ENCODE data around the gene MYO9B. TPM values are rescaled to one million over a fixed set of nuclear protein-coding genes. Genes with fewer than 3 reads are reported as not detected.

Gene MYO9B
- total and polyA plus RNA-seq, 2 experiments from 2014 or later, result 20.1 to 71.8 TPM

DNA sequence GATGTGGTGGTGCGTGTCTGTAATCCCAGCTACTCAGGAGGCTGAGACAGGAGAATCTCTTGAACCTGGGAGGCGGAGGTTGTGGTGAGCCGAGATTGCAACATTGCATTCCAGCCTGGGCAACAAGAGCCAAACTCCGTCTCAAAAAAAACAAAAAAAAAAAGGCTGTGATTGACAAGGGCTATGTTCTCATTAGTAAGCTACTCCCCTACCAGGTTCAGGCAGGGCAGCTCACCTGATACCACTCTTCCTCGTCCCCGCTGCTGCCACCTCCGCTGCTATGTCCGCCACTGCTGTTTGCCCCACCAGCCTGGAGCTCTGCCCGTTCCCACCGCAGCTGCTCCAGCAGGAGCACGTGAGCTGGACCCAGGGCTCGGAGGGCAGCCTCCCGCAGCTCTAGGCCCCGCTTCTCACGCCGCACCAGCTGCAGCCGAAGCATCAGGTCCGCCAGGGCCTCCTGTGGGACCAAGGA lies 179.6 kb downstream of the MYO9B start:
- H3K9ac ChIP-seq, result no peak overlapping the region
- no peak for TF ChIP-seq EZH2 (IDR thresholded peaks at IDR 0.05; ENCODE audit: insufficient read depth, poor library complexity, severe bottlenecking)
- 73 to 75% methylated on average over 18 of the region's 18 CpGs for whole genome bisulfite sequencing, 2 experiments (ENCODE audit: low coverage in 1 of 2, low lambda C conversion rate in 2 of 2, missing lambda C conversion rate in 2 of 2)
- H3K4me1 ChIP-seq (ENCODE audit: insufficient read depth), result no peaks in the 10 kb centered on the region
- in situ Hi-C loops (cut with MboI), result no loop called here
- H2AFZ ChIP-seq, result no peak overlapping the region
- H3K9me2 ChIP-seq (ENCODE audit: insufficient read depth), result no peaks in the 10 kb centered on the region
- H3F3A ChIP-seq (ENCODE audit: insufficient read depth), result no peaks in the 10 kb centered on the region
- H3K9me3 ChIP-seq (ENCODE audit: low read depth), result no peaks in the 10 kb centered on the region
- DNase-seq, result no peak
- no peak overlapping the region for H3K4me2 ChIP-seq (ENCODE audit: unreplicated experiment)
- no peak overlapping the region for H3K27ac ChIP-seq
- no peaks in the 10 kb centered on the region for H3K36me3 ChIP-seq (ENCODE audit: low read depth)
- no peaks in the 10 kb centered on the region for H4K20me1 ChIP-seq (ENCODE audit: insufficient read depth)
- no peak overlapping the region for H3K4me3 ChIP-seq
- H3K27me3 ChIP-seq (replicated peaks; ENCODE audit: insufficient read depth), result no peaks in the 10 kb centered on the region
- no peaks in the 10 kb centered on the region for H3K79me2 ChIP-seq (ENCODE audit: insufficient read depth)

DNA sequence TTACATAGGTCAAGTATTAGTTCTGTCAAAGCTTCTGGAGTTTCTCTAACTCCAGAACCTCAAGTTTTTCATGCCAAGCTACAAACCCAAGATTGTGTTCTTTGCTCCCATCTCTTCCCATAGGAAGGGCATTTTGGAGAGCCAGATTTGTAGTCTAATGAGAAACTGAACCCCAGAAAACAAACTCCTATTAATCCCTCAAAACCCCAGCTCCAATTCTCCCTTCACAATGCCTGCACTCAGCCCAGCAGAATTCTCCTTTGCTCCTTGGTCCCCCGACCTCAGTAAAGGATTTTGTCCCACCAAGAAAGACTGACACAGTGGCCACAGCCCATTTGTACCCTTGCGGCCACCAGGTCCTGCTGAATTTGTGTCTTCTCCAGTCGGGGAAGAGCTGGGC lies 180.6 kb downstream of the MYO9B start:
- Histone ChIP-seq H3K4me1 (ENCODE audit: insufficient read depth) (no peaks in the 10 kb centered on the region), H3K4me3 (no peak overlapping the region), H3K9me3 (ENCODE audit: low read depth) (no peaks in the 10 kb centered on the region), H2AFZ (no peak overlapping the region), H3F3A (ENCODE audit: insufficient read depth) (no peaks in the 10 kb centered on the region), H4K20me1 (ENCODE audit: insufficient read depth) (no peaks in the 10 kb centered on the region), H3K27me3 (replicated peaks; ENCODE audit: insufficient read depth) (no peaks in the 10 kb centered on the region), H3K79me2 (ENCODE audit: insufficient read depth) (no peaks in the 10 kb centered on the region), H3K9ac (no peak overlapping the region), H3K27ac (no peak overlapping the region), H3K36me3 (ENCODE audit: low read depth) (no peaks in the 10 kb centered on the region), H3K4me2 (ENCODE audit: unreplicated experiment) (no peak overlapping the region), H3K9me2 (ENCODE audit: insufficient read depth) (no peaks in the 10 kb centered on the region)
- 55 to 61% methylated on average over 3 of the region's 3 CpGs for WGBS, 2 experiments (ENCODE audit: low coverage in 1 of 2, low lambda C conversion rate in 2 of 2, missing lambda C conversion rate in 2 of 2)
- in situ Hi-C loops (cut with MboI), result no loop called here
- TF ChIP-seq EZH2 (IDR thresholded peaks at IDR 0.05; ENCODE audit: insufficient read depth, poor library complexity, severe bottlenecking), result no peak
- no peak for TF ChIP-seq EZH2phosphoT487 (IDR thresholded peaks at IDR 0.05; ENCODE audit: insufficient read depth, low read depth)
- DNase-seq, result no peak

GRCh38 chr19:17259118-17259780 lies 183.7 kb downstream of the MYO9B start:
- no peak overlapping the region for H3K9ac ChIP-seq
- H3K4me3 ChIP-seq, result no peak overlapping the region
- H3K27me3 ChIP-seq (replicated peaks; ENCODE audit: insufficient read depth), result no peaks in the 10 kb centered on the region
- no peak overlapping the region for H3K4me2 ChIP-seq (ENCODE audit: unreplicated experiment)
- in situ Hi-C loops (cut with MboI), result no loop called here
- 62 to 70% methylated on average over 9 of the region's 9 CpGs for WGBS, 2 experiments (ENCODE audit: low coverage in 1 of 2, low lambda C conversion rate in 2 of 2, missing lambda C conversion rate in 2 of 2)
- H4K20me1 ChIP-seq (ENCODE audit: insufficient read depth), result no peaks in the 10 kb centered on the region
- H3K27ac ChIP-seq, result no peak overlapping the region
- TF ChIP-seq EZH2phosphoT487 (IDR thresholded peaks at IDR 0.05; ENCODE audit: insufficient read depth, low read depth), result no peak
- no peak for TF ChIP-seq EZH2 (IDR thresholded peaks at IDR 0.05; ENCODE audit: insufficient read depth, poor library complexity, severe bottlenecking)
- no peaks in the 10 kb centered on the region for H3K9me2 ChIP-seq (ENCODE audit: insufficient read depth)
- H3K4me1 ChIP-seq (ENCODE audit: insufficient read depth), result no peaks in the 10 kb centered on the region
- no peaks in the 10 kb centered on the region for H3F3A ChIP-seq (ENCODE audit: insufficient read depth)
- H3K36me3 ChIP-seq (ENCODE audit: low read depth), result no peaks in the 10 kb centered on the region
- no peak overlapping the region for H2AFZ ChIP-seq
- peak; percentile 45 for DNase-seq
- H3K9me3 ChIP-seq (ENCODE audit: low read depth), result no peaks in the 10 kb centered on the region
- H3K79me2 ChIP-seq (ENCODE audit: insufficient read depth), result no peaks in the 10 kb centered on the region

GRCh38 chr19:17259934-17260333 lies 184.4 kb downstream of the MYO9B start:
- no peak for TF ChIP-seq EZH2phosphoT487 (IDR thresholded peaks at IDR 0.05; ENCODE audit: insufficient read depth, low read depth)
- TF ChIP-seq EZH2 (IDR thresholded peaks at IDR 0.05; ENCODE audit: insufficient read depth, poor library complexity, severe bottlenecking), result no peak
- Histone ChIP-seq H3F3A (ENCODE audit: insufficient read depth) (no peaks in the 10 kb centered on the region), H3K27me3 (replicated peaks; ENCODE audit: insufficient read depth) (no peaks in the 10 kb centered on the region), H3K27ac (no peak overlapping the region), H3K9ac (no peak overlapping the region), H4K20me1 (ENCODE audit: insufficient read depth) (no peaks in the 10 kb centered on the region), H3K9me2 (ENCODE audit: insufficient read depth) (no peaks in the 10 kb centered on the region), H2AFZ (no peak overlapping the region), H3K9me3 (ENCODE audit: low read depth) (no peaks in the 10 kb centered on the region), H3K36me3 (ENCODE audit: low read depth) (no peaks in the 10 kb centered on the region), H3K4me2 (ENCODE audit: unreplicated experiment) (no peak overlapping the region), H3K4me3 (no peak overlapping the region), H3K79me2 (ENCODE audit: insufficient read depth) (no peaks in the 10 kb centered on the region), H3K4me1 (ENCODE audit: insufficient read depth) (no peaks in the 10 kb centered on the region)
- in situ Hi-C loops (cut with MboI), result no loop called here
- DNase-seq, result no peak
- 7 to 31% methylated on average over 1 of the region's 1 CpG for WGBS, 2 experiments (ENCODE audit: low coverage in 1 of 2, low lambda C conversion rate in 2 of 2, missing lambda C conversion rate in 2 of 2)

Measured in GM23248 (cell line).